HG03280 (cell line): ENCODE measurements around the gene GCDH.
"Not testable (repeated sequence)": the region's sequence is repeated elsewhere in the genome, so short reads cannot be mapped to it uniquely, and the experiment has no call there.

ENCODE experiments used
- ATAC-seq: cut with Tn5 transposase; IDR thresholded peaks from one replicate; pipeline ENCODE4 v1.9.1; 2021; ENCODE audit warnings: mild to moderate bottlenecking, moderate library complexity; ENCODE audit not compliant: unreplicated experiment

Gene GCDH

GRCh38 chr19:12890787-12891552, at the start of gene GCDH:
TSS of gene GCDH (plus strand) at chr19:12891160. CDS start at chr19:12891305, 145 bp downstream.
- ATAC-seq, result peak; percentile 91

GRCh38 chr19:12842511-12842910, 48.4 kb upstream of the GCDH start:
- ATAC-seq, result no peak

GRCh38 chr19:12843328-12843727, 47.6 kb upstream of the GCDH start:
- no peak for ATAC-seq

GRCh38 chr19:12843999-12844732, 46.8 kb upstream of the GCDH start:
- ATAC-seq, result no peak

- not testable (repeated sequence) for ATAC-seq
Measured at GRCh38 chr19:12846613-12847012, 44.3 kb upstream of the GCDH start.

- ATAC-seq, result peak; percentile 87
Measured at GRCh38 chr19:12847159-12848139, 43.5 kb upstream of the GCDH start.

GRCh38 chr19:12856653-12857052, 34.3 kb upstream of the GCDH start:
- no peak for ATAC-seq

GRCh38 chr19:12858041-12858928, 32.7 kb upstream of the GCDH start:
- ATAC-seq, result no peak

GRCh38 chr19:12859546-12859945, 31.4 kb upstream of the GCDH start:
- ATAC-seq, result no peak

GRCh38 chr19:12864143-12864542, 26.8 kb upstream of the GCDH start:
- no peak for ATAC-seq

GRCh38 chr19:12864721-12865715, 25.9 kb upstream of the GCDH start:
- ATAC-seq, result no peak

- ATAC-seq, result no peak
Measured at GRCh38 chr19:12865746-12866415, 25.1 kb upstream of the GCDH start.

GRCh38 chr19:12866416-12867119, 24.4 kb upstream of the GCDH start:
- no peak for ATAC-seq

- ATAC-seq, result no peak
Measured at GRCh38 chr19:12867120-12868099, 23.6 kb upstream of the GCDH start.

- ATAC-seq, result no peak
Measured at GRCh38 chr19:12868540-12869112, 22.3 kb upstream of the GCDH start.

- ATAC-seq, result no peak
Measured at GRCh38 chr19:12871681-12872080, 19.3 kb upstream of the GCDH start.
